Left ventricle myocardium inferior (tissue), 1 donor: ENCODE measurements around the gene ATXN1. TPM values are rescaled to one million over a fixed set of nuclear protein-coding genes. Genes with fewer than 3 reads are reported as not detected.

ENCODE experiments used
- DNase-seq: peaks from one replicate; pipeline ENCODE4 v3.0.0-alpha.2; 2020
- H3K27ac ChIP-seq: fragments of 200-600 bp; replicated peaks from 2 replicates; pipeline ENCODE4 v1.8.0; 2021
- H3K27me3 ChIP-seq: fragments of 200-600 bp; 2 replicates; pipeline ENCODE4 v1.8.0; 2021; ENCODE audit warnings: low read depth
- H3K36me3 ChIP-seq: fragments of 200-600 bp; 2 replicates; pipeline ENCODE4 v1.8.0; 2021
- H3K4me1 ChIP-seq: fragments of 200-600 bp; 2 replicates; pipeline ENCODE4 v1.8.0; 2021
- H3K4me3 ChIP-seq: fragments of 200-600 bp; 2 replicates; pipeline ENCODE4 v1.8.0; 2021; ENCODE audit warnings: mild to moderate bottlenecking, moderate library complexity
- H3K9me3 ChIP-seq: fragments of 200-600 bp; replicated peaks from 2 replicates; pipeline ENCODE4 v1.8.0; 2021
- CTCF ChIP-seq: fragments of 200-600 bp; IDR thresholded peaks from 2 replicates; pipeline ENCODE4 v1.8.0; 2021; ENCODE audit warnings: antibody characterized with exemption, mild to moderate bottlenecking, borderline replicate concordance
- intact Hi-C: fragments of 100-400 bp; cut with micrococcal nuclease; formaldehyde crosslinking; loops from one replicate; pipeline ENCODE4 v1.11.0; 2022
- total RNA-seq: library from RNA; stranded (reverse); fragmentation: NEBNext Ultra II Directional; extraction: Animal tissue kit (Norgen Biotek cat#: 25700); gene quantifications from one replicate; pipeline ENCODE4 v1.2.1, GENCODE V29; 2021
- donor health status: DM: no; HTN: yes; CAD: no; lungs with severe emphysema.

ATXN1 gene
- total RNA-seq, 1 donor from 2014 or later, result 41.5 TPM

GRCh38 chr6:16334671-16335070 lies 426.6 kb downstream of the ATXN1 start:
- Histone ChIP-seq H3K27me3 (no peaks in the 10 kb centered on the region), H3K36me3 (no peaks in the 10 kb centered on the region), H3K9me3 (no peaks in the 10 kb centered on the region), H3K4me1 (peaks cover 86% of the 10 kb centered on the region), H3K27ac (peak overlapping the region; percentile 39), H3K4me3 (no peak overlapping the region)
- TF ChIP-seq CTCF, result no peak
- intact Hi-C loops, result loop anchor here (5.0 kb wide), 2 partner anchors 78 to 428 kb away; partner anchors contain the start of gene ATXN1
- DNase-seq, result no peak

DNA sequence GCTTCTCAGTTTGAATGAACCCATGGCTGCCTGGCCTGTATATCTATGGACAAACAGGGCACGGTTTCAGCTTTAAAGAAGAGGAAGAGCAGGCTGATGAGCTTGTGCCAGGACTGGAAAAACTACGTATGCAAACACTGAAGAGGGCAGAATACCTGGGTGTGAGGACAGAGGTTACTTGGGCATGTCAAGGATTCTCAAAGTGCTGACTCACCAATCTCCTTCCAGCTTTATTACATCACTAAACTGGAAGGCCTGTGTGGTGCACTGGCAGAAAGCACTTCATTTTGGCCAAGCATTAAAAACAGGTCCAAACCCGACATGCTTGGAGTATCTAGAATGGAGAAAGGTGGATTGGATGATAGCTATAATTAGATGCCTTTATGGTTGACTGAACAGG lies 427.7 kb downstream of the ATXN1 start:
- Histone ChIP-seq H3K27me3 (no peaks in the 10 kb centered on the region), H3K36me3 (no peaks in the 10 kb centered on the region), H3K4me1 (peaks cover 76% of the 10 kb centered on the region), H3K9me3 (no peaks in the 10 kb centered on the region), H3K27ac (no peak overlapping the region), H3K4me3 (no peak overlapping the region)
- no peak for TF ChIP-seq CTCF
- DNase-seq, result no peak
- intact Hi-C loops, result loop anchor here (5.0 kb wide), 2 partner anchors 79 to 429 kb away; partner anchors contain the start of gene ATXN1

GRCh38 chr6:16332175-16332542 lies 429.1 kb downstream of the ATXN1 start:
- Histone ChIP-seq H3K4me1 (peaks cover 62% of the 10 kb centered on the region), H3K36me3 (peaks cover 8% of the 10 kb centered on the region), H3K4me3 (no peak overlapping the region), H3K27ac (peak overlapping the region; percentile 4), H3K27me3 (no peaks in the 10 kb centered on the region), H3K9me3 (no peaks in the 10 kb centered on the region)
- DNase-seq, result peak; percentile 75
- peak; percentile 91 for TF ChIP-seq CTCF
- intact Hi-C loops, result loop anchor here (5.0 kb wide), 2 partner anchors 80 to 430 kb away; partner anchors contain the start of gene ATXN1

GRCh38 chr6:16331384-16332174 lies 429.7 kb downstream of the ATXN1 start:
- H3K36me3 ChIP-seq, result peaks cover 13% of the 10 kb centered on the region
- H3K4me1 ChIP-seq, result peaks cover 56% of the 10 kb centered on the region
- H3K27ac ChIP-seq, result peak overlapping the region; percentile 4
- DNase-seq, result peak; percentile 74
- H3K9me3 ChIP-seq, result no peaks in the 10 kb centered on the region
- no peak overlapping the region for H3K4me3 ChIP-seq
- no peaks in the 10 kb centered on the region for H3K27me3 ChIP-seq
- intact Hi-C loops, result loop anchor here (5.0 kb wide), 2 partner anchors 81 to 431 kb away; partner anchors contain the start of gene ATXN1
- peak; percentile 93 for TF ChIP-seq CTCF

GRCh38 chr6:16329233-16329632 lies 432.0 kb downstream of the ATXN1 start:
- H3K27me3 ChIP-seq, result no peaks in the 10 kb centered on the region
- DNase-seq, result no peak
- TF ChIP-seq CTCF, result no peak
- H3K36me3 ChIP-seq, result peaks cover 22% of the 10 kb centered on the region
- intact Hi-C loops, result no loop called here
- H3K4me3 ChIP-seq, result no peak overlapping the region
- no peaks in the 10 kb centered on the region for H3K9me3 ChIP-seq
- peaks cover 33% of the 10 kb centered on the region for H3K4me1 ChIP-seq
- H3K27ac ChIP-seq, result no peak overlapping the region
